Measurements from ENCODE around the gene TGM2.

The TGM2 gene

DNA sequence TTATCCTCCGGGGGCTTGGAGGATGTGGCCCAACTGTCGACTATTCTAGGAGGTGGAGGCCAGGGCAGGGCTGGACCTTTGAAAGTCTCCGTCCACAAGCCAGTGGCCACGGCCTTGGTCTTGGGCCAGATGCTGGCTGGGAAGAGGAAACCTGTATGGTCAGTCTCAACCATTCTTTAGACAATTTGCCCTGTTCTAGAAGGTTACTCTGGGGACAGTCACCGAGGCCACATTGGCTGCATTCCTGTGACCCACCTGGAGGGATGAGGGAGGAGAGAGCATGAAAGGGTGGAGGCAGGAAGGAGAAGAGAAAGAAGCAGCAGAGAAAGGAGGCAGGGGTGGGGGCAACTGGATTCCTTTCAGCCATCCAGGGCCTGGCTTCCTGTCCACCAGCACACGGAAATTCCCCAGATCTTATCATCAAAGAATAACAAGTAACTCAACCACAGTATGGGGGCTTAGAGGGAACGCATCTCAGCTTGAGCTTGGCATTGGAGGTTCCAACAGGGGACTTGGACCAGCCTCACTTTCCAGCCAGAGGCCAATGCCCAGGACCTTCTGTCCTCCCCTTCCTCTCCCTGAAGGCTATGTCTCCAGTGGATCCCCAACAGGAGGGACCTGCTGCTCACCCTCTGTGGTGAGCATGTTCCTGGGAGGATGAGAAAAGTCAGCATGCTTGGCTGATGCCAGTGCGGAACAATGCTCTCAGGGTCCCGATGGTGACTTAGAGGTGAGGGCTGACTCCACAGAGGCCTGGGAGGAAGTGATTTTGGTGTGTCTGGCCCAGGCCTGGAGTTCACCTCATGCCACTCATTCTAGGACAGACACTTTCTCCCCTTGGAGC is 30.4 kb downstream of the TGM2 start:
- in situ Hi-C loops (cut with MboI; ENCODE audit: low sequenced_read_pairs), result no loop called here

DNA sequence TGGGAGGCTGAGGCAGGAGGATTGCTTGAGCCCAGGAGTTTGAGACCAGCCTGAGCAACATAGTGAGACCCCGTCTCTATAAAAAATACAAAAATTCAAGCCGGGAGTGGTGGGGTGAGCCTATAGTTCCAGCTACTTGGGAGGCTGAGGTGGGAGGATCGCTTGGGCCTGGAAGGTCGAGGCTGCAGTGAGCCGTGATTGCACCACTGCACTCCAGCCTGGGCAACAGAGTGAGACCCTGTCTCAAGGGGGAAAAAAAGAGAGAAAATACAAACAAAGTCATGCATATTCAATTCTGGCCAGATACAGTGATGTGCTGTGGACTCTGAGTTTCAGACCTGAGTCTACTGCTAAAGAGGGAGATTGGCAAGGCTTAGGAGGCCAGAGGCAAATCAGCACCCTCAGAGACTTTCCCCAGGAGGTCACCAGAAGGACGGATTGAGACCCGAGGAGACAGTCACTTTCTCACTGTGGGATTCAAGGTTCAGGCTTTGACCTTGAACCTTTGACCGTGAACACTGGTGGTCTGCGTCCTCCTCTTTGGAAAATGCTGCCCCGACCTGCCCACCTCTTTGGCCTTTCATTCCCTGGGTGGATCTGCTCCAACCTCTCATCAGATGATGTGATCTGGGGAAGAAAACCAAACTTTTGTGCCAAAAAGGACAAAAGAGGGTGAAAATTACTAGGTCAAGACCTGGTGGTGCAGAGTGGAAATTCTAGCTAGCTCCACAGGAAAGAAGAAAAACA is 31.2 kb downstream of the TGM2 start:
- in situ Hi-C loops (cut with MboI; ENCODE audit: low sequenced_read_pairs), result no loop called here

- in situ Hi-C loops (cut with MboI; ENCODE audit: low sequenced_read_pairs), result no loop called here
These were observed 32.1 kb downstream of the TGM2 start for GRCh38 chr20:38132910-38133501.

DNA sequence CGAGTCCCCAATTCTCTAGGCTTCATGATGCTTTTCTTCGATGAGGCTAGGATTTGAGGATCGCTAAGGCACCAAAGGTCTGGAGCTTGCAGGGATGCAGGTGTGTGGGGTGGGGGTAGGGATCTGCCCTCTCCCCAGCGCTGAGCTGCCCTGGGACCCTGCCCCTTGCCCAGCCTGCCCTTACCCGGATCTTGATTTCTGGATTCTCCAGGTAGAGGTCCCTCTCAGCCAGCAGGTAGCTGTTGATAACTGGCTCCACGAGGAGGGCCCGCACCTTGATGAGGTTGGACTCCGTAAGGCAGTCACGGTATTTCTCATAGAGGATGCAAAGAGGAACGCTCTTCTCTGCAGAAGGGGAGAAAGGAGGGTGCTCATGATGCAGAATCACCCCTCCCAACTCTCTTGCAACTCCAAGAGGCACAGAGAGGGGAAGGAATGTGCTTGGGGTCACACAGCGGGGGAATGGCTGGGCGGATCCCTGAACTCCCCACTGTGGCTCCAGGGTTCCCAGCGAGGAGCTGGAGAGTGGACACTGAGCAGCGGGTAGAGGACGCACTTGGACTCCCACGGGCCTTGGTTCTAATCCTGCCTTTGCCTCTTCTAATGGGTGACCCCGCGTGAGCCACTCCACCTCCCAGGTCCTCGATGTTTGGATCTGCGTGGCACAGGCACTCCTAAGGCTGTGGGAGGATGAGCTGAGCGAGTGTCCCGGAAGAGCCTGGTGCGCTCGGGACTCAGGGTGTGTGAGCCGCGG is 32.7 kb downstream of the TGM2 start:
- in situ Hi-C loops (cut with MboI; ENCODE audit: low sequenced_read_pairs), result no loop called here

DNA sequence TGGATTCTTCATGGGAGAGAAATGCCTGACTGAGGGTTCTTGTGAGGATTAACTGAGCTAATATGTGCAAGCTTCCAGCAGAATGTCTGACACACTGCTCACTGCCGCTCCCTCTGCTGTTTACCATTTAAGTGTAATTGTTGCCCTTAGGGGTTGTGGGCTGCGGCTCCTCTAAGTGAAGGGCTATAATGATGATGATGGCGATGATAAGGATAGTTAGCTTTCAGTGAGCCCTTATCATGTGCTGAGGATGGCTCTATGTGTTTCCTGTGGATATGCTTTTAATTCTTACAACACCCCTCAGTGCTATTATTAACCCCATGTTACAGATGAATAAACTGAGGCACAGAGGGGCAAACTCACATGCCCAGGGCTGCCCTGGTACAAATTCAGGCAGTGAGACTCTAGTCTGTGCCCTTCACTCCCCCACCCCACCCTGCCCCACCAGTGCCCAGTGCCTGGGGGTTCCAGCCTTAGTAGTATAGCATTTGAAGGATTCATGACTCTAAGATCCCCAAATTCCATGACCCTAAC is 33.4 kb downstream of the TGM2 start:
- in situ Hi-C loops (cut with MboI; ENCODE audit: low sequenced_read_pairs), result no loop called here

GRCh38 chr20:38130687-38131587 is 34.1 kb downstream of the TGM2 start:
- in situ Hi-C loops (cut with MboI; ENCODE audit: low sequenced_read_pairs), result no loop called here

DNA sequence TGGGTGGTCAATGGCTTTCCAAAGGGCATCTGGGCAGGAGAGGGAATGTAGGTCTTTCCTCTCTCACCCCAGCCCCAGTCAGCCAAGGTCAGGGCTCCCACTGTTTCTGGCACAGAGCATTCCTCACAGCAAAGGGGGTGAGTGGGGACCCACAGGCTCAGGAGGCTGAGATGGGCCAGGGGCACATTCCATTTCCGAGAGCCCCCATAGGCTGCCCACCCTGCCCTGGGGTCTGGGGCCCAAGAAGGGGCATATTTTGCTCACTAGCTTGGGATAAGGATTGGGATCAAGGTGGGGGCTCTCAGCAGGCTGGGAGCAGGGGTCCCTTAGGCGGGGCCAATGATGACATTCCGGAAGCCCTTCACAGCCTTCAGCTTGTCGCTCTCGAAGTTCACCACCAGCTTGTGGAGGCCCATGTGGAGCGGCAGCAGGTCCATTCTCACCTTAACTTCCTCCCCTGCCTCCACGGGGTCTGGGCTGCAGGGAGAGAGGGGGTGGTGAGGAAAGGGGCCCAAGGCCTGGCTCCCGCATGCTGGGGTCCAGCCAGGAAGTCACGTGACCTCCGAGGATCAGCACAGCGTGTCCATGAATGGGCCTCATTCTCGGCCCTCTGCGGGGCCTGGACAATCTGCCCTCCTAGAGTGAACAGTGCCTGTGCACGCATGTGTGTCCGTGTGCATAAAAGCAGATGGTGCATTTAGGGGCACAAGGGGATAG is 35.0 kb downstream of the TGM2 start:
- in situ Hi-C loops (cut with MboI; ENCODE audit: low sequenced_read_pairs), result no loop called here

GRCh38 chr20:38129248-38129865 is 35.7 kb downstream of the TGM2 start:
- in situ Hi-C loops (cut with MboI; ENCODE audit: low sequenced_read_pairs), result no loop called here

- in situ Hi-C loops (cut with MboI; ENCODE audit: low sequenced_read_pairs), result no loop called here
These were observed 36.4 kb downstream of the TGM2 start for GRCh38 chr20:38128691-38129090.

GRCh38 chr20:38127920-38128528 is 37.0 kb downstream of the TGM2 start:
- in situ Hi-C loops (cut with MboI; ENCODE audit: low sequenced_read_pairs), result no loop called here

- in situ Hi-C loops (cut with MboI; ENCODE audit: low sequenced_read_pairs), result no loop called here
These were observed 38.0 kb downstream of the TGM2 start for GRCh38 chr20:38126932-38127621.

- in situ Hi-C loops (cut with MboI; ENCODE audit: low sequenced_read_pairs), result no loop called here
These were observed 38.7 kb downstream of the TGM2 start for GRCh38 chr20:38126146-38126921.

- in situ Hi-C loops (cut with MboI; ENCODE audit: low sequenced_read_pairs), result no loop called here
These were observed 39.7 kb downstream of the TGM2 start for GRCh38 chr20:38125157-38126056.

DNA sequence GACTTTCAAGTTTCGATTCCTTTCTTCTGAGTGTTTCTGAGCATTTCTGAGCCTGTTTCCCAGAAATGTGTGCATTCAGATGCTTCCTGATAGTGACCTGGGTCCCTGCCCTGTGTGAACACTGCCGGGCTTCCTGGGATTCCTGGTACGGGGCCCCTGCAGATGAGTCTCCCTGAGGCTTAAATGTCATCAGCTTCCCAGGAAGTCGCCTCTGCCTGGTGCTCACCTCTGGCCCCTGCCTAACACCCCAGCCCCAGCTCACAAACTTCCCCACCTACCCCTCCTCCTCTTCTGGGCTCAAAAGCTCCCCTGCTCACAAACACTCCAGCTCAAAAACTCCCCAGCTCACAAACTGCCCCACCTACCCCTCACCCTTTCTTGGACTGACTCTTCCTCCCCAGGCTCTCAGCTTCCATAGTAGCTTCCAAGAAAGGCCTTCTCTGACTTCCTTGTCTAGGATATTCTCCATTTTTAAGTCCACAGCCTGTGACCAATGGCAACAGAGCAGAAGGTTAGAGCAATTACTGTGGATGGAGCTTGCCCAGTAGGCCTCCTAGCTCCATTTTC is 42.0 kb downstream of the TGM2 start:
- in situ Hi-C loops (cut with MboI; ENCODE audit: low sequenced_read_pairs), result no loop called here

DNA sequence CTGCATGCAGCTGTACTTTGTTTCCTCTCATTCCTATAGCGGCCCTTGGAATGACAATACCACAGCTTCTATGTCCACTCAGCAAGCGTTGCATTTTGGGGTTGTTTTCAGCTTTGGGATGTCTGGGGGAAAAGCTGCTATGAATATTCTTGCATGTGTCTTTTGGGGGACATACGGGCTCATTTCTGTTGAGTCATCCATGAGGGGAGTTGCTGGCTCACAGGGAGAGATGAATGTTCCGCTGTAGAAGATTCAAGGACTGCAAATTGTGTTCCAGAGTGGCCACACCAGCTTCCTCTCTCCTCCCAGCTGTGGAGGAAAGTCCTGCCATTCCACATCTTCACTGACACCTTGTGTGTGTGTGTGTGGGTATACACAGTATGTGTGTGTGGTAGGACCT is 43.3 kb downstream of the TGM2 start:
- in situ Hi-C loops (cut with MboI; ENCODE audit: low sequenced_read_pairs), result no loop called here

- in situ Hi-C loops (cut with MboI; ENCODE audit: low sequenced_read_pairs), result no loop called here
These were observed 44.5 kb downstream of the TGM2 start for GRCh38 chr20:38120625-38120988.

Measured in HL-60/S4 (cell line).